HEK293 (cell line): ENCODE results near the gene MARK4.

Experiments
- FEZF1 ChIP-seq: fragments of 450-650 bp; formaldehyde crosslinking; IDR thresholded peaks from 2 replicates; pipeline ENCODE4 v1.5.1; 2016; ENCODE audit warnings: missing biosample characterization, missing genetic modification characterization
- MEIS1 ChIP-seq: sonication (generic); formaldehyde crosslinking; IDR thresholded peaks from 2 replicates; pipeline ENCODE4 v1.8.1; 2022; ENCODE audit warnings: missing genetic modification reagents, mild to moderate bottlenecking, borderline replicate concordance
- ZNF23 ChIP-seq: fragments of 450-650 bp; formaldehyde crosslinking; IDR thresholded peaks from 2 replicates; pipeline ENCODE4 v1.5.1; 2016; ENCODE audit warnings: missing biosample characterization, missing genetic modification characterization, borderline replicate concordance
- ZNF274 ChIP-seq, 2 experiments: fragments of 200-500 bp in 1 of 2; fragments of 450-650 bp in 1 of 2; sonication (Bioruptor generic) in 1 of 2; formaldehyde crosslinking in 1 of 2; IDR thresholded peaks; 2 replicates each; pipeline versions ENCODE4 v1.5.1 to v1.6.1; 2014 to 2016; ENCODE audit warnings: borderline replicate concordance in 1 of 2, inconsistent platforms in 1 of 2, low read length in 1 of 2, missing biosample characterization in 1 of 2, missing genetic modification characterization in 1 of 2
- ZNF404 ChIP-seq: fragments of 450-650 bp; formaldehyde crosslinking; IDR thresholded peaks from 2 replicates; pipeline ENCODE4 v1.5.1; 2017; ENCODE audit warnings: missing biosample characterization, missing genetic modification characterization
- ZNF548 ChIP-seq: fragments of 450-650 bp; formaldehyde crosslinking; IDR thresholded peaks from 2 replicates; pipeline ENCODE4 v1.5.1; 2016; ENCODE audit warnings: missing biosample characterization, missing genetic modification characterization
- TF ChIP-seq, protein P1 (sequence below): fragments of 450-650 bp; formaldehyde crosslinking; IDR thresholded peaks from 2 replicates; pipeline ENCODE4 v1.5.1; 2016; ENCODE audit warnings: missing biosample characterization, missing genetic modification characterization
- TF ChIP-seq, protein P2 (sequence below): fragments of 450-650 bp; formaldehyde crosslinking; IDR thresholded peaks from 2 replicates; pipeline ENCODE4 v1.5.1; 2016; ENCODE audit warnings: missing biosample characterization, missing genetic modification characterization
- TF ChIP-seq, protein P3 (sequence below): fragments of 450-650 bp; formaldehyde crosslinking; conservative IDR thresholded peaks from 2 replicates; pipeline ENCODE4 v1.5.1; 2016; ENCODE audit warnings: low read depth, missing biosample characterization, missing genetic modification characterization
- TF ChIP-seq, protein P4 (sequence below): fragments of 450-650 bp; formaldehyde crosslinking; IDR thresholded peaks from 2 replicates; pipeline ENCODE4 v1.5.1; 2016; ENCODE audit warnings: missing biosample characterization, missing genetic modification characterization
- TF ChIP-seq, protein P5 (sequence below): fragments of 450-650 bp; formaldehyde crosslinking; IDR thresholded peaks from 2 replicates; pipeline ENCODE4 v1.5.1; 2016; ENCODE audit warnings: missing biosample characterization, missing genetic modification characterization, low read depth

DNA sequence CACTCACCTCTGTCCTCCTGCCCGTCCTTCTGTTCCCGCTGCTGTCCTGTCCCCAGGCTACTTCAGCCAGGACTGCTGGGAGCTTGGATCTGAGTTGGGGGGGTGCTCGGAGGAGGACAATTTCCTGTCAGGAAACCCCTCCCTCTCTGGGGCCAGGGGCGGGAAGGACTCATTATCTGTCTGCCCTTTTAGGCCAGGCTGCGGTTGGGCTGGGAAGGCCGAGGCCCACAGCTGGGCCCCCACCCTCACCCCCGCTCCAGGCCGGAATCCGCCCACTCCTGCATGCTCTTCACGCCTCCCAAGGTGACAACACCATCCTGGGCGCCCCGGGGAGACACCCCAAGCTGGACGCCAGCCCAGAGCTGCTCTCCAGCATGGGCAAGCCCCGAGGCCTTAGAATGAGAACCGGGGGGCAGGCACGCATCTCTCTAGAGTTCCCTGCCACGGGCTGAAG lies 5.7 kb upstream of the MARK4 start, which contains the start of gene EXOC3L2:
- TF ChIP-seq, protein P1, sequence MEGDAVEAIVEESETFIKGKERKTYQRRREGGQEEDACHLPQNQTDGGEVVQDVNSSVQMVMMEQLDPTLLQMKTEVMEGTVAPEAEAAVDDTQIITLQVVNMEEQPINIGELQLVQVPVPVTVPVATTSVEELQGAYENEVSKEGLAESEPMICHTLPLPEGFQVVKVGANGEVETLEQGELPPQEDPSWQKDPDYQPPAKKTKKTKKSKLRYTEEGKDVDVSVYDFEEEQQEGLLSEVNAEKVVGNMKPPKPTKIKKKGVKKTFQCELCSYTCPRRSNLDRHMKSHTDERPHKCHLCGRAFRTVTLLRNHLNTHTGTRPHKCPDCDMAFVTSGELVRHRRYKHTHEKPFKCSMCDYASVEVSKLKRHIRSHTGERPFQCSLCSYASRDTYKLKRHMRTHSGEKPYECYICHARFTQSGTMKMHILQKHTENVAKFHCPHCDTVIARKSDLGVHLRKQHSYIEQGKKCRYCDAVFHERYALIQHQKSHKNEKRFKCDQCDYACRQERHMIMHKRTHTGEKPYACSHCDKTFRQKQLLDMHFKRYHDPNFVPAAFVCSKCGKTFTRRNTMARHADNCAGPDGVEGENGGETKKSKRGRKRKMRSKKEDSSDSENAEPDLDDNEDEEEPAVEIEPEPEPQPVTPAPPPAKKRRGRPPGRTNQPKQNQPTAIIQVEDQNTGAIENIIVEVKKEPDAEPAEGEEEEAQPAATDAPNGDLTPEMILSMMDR (tag by site-specific recombination) = no peak
- no peak for TF ChIP-seq MEIS1 (CRISPR knock-in tag)
- TF ChIP-seq, protein P2, sequence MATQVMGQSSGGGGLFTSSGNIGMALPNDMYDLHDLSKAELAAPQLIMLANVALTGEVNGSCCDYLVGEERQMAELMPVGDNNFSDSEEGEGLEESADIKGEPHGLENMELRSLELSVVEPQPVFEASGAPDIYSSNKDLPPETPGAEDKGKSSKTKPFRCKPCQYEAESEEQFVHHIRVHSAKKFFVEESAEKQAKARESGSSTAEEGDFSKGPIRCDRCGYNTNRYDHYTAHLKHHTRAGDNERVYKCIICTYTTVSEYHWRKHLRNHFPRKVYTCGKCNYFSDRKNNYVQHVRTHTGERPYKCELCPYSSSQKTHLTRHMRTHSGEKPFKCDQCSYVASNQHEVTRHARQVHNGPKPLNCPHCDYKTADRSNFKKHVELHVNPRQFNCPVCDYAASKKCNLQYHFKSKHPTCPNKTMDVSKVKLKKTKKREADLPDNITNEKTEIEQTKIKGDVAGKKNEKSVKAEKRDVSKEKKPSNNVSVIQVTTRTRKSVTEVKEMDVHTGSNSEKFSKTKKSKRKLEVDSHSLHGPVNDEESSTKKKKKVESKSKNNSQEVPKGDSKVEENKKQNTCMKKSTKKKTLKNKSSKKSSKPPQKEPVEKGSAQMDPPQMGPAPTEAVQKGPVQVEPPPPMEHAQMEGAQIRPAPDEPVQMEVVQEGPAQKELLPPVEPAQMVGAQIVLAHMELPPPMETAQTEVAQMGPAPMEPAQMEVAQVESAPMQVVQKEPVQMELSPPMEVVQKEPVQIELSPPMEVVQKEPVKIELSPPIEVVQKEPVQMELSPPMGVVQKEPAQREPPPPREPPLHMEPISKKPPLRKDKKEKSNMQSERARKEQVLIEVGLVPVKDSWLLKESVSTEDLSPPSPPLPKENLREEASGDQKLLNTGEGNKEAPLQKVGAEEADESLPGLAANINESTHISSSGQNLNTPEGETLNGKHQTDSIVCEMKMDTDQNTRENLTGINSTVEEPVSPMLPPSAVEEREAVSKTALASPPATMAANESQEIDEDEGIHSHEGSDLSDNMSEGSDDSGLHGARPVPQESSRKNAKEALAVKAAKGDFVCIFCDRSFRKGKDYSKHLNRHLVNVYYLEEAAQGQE (tag by site-specific recombination) = no peak
- no peak for TF ChIP-seq ZNF404
- no peak for TF ChIP-seq FEZF1 (tag by site-specific recombination)
- TF ChIP-seq ZNF23 (tag by site-specific recombination) = no peak
- TF ChIP-seq ZNF548 (tag by site-specific recombination) = no peak
- TF ChIP-seq, protein P3, sequence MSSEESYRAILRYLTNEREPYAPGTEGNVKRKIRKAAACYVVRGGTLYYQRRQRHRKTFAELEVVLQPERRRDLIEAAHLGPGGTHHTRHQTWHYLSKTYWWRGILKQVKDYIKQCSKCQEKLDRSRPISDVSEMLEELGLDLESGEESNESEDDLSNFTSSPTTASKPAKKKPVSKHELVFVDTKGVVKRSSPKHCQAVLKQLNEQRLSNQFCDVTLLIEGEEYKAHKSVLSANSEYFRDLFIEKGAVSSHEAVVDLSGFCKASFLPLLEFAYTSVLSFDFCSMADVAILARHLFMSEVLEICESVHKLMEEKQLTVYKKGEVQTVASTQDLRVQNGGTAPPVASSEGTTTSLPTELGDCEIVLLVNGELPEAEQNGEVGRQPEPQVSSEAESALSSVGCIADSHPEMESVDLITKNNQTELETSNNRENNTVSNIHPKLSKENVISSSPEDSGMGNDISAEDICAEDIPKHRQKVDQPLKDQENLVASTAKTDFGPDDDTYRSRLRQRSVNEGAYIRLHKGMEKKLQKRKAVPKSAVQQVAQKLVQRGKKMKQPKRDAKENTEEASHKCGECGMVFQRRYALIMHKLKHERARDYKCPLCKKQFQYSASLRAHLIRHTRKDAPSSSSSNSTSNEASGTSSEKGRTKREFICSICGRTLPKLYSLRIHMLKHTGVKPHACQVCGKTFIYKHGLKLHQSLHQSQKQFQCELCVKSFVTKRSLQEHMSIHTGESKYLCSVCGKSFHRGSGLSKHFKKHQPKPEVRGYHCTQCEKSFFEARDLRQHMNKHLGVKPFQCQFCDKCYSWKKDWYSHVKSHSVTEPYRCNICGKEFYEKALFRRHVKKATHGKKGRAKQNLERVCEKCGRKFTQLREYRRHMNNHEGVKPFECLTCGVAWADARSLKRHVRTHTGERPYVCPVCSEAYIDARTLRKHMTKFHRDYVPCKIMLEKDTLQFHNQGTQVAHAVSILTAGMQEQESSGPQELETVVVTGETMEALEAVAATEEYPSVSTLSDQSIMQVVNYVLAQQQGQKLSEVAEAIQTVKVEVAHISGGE (tag by site-specific recombination) = no peak
- no peak for TF ChIP-seq ZNF274 (IDR thresholded peaks at IDR 0.05; ENCODE audit: low read length)
- TF ChIP-seq ZNF274 (tag by site-specific recombination; IDR thresholded peaks at IDR 0.05; ENCODE audit: borderline replicate concordance) = no peak
- TF ChIP-seq, protein P4, sequence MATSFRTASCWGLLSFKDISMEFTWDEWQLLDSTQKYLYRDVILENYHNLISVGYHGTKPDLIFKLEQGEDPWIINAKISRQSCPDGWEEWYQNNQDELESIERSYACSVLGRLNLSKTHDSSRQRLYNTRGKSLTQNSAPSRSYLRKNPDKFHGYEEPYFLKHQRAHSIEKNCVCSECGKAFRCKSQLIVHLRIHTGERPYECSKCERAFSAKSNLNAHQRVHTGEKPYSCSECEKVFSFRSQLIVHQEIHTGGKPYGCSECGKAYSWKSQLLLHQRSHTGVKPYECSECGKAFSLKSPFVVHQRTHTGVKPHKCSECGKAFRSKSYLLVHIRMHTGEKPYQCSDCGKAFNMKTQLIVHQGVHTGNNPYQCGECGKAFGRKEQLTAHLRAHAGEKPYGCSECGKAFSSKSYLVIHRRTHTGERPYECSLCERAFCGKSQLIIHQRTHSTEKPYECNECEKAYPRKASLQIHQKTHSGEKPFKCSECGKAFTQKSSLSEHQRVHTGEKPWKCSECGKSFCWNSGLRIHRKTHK (tag by site-specific recombination) = no peak
- TF ChIP-seq, protein P5, sequence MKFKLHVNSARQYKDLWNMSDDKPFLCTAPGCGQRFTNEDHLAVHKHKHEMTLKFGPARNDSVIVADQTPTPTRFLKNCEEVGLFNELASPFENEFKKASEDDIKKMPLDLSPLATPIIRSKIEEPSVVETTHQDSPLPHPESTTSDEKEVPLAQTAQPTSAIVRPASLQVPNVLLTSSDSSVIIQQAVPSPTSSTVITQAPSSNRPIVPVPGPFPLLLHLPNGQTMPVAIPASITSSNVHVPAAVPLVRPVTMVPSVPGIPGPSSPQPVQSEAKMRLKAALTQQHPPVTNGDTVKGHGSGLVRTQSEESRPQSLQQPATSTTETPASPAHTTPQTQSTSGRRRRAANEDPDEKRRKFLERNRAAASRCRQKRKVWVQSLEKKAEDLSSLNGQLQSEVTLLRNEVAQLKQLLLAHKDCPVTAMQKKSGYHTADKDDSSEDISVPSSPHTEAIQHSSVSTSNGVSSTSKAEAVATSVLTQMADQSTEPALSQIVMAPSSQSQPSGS (tag by site-specific recombination) = no peak
